Stomach (tissue), 4 donors: Measurements from ENCODE around the gene SYNPR.

Experiments
- EP300 ChIP-seq: sonication (generic); formaldehyde crosslinking; IDR thresholded peaks from one replicate; pipeline ENCODE4 v1.6.1; 2017; ENCODE audit warnings: antibody characterized with exemption
- POLR2A ChIP-seq, 4 donors: fragments of 450-650 bp; IDR thresholded peaks; one replicate each; pipeline ENCODE4 v1.6.1; 2016; ENCODE audit warnings: antibody characterized with exemption in 4 of 4, control low read depth in 2 of 4, mild to moderate bottlenecking in 1 of 4, moderate library complexity in 1 of 4
- POLR2AphosphoS5 ChIP-seq, 3 donors: sonication (generic); formaldehyde crosslinking; IDR thresholded peaks; one replicate each; pipeline ENCODE4 v1.6.1; 2016; ENCODE audit warnings: antibody characterized with exemption in 3 of 3
- TF ChIP-seq, protein P1 (sequence below), 7 experiments: fragments of 450-650 bp in 4 of 7; fragments of 200-600 bp in 3 of 7; sonication (generic) in 3 of 7; IDR thresholded peaks; one replicate each; pipeline ENCODE4 v1.5.1; 2016 to 2019; ENCODE audit warnings: antibody characterized with exemption in 7 of 7, control low read depth in 2 of 7, mild to moderate bottlenecking in 1 of 7

DNA sequence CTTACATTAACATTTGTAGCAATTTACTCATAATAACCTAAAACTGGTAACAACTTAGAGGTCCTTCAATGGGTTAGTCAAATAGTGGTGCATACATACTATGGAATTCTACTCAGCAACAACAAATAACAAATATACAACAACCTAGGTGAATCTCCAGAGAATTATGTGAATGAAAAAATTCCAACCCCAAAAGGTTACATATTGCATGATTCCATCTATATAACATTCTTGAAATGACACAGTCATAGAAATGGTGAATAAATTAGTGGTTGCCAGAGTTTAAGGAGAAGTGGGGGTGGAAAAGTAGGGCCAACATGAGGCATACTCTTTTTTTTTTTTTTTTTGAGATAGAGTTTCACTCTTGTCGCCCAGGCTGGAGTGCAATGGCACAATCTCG lies 361.7 kb downstream of the SYNPR start:
- TF ChIP-seq POLR2A (IDR thresholded peaks at IDR 0.05) (no peak), EP300 (no peak), POLR2AphosphoS5 (IDR thresholded peaks at IDR 0.05) (no peak)
- TF ChIP-seq, protein P1, sequence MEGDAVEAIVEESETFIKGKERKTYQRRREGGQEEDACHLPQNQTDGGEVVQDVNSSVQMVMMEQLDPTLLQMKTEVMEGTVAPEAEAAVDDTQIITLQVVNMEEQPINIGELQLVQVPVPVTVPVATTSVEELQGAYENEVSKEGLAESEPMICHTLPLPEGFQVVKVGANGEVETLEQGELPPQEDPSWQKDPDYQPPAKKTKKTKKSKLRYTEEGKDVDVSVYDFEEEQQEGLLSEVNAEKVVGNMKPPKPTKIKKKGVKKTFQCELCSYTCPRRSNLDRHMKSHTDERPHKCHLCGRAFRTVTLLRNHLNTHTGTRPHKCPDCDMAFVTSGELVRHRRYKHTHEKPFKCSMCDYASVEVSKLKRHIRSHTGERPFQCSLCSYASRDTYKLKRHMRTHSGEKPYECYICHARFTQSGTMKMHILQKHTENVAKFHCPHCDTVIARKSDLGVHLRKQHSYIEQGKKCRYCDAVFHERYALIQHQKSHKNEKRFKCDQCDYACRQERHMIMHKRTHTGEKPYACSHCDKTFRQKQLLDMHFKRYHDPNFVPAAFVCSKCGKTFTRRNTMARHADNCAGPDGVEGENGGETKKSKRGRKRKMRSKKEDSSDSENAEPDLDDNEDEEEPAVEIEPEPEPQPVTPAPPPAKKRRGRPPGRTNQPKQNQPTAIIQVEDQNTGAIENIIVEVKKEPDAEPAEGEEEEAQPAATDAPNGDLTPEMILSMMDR (IDR thresholded peaks at IDR 0.05), result no peak
